IPS DF 4.7 (cell line): Measurements from ENCODE around the gene UBR3.

Source experiments
- DNase-seq: peaks from one replicate; pipeline ENCODE4 v3.0.0-alpha.2; 2013; ENCODE audit warnings: low spot score; ENCODE audit errors: extremely low read depth

UBR3 gene

DNA sequence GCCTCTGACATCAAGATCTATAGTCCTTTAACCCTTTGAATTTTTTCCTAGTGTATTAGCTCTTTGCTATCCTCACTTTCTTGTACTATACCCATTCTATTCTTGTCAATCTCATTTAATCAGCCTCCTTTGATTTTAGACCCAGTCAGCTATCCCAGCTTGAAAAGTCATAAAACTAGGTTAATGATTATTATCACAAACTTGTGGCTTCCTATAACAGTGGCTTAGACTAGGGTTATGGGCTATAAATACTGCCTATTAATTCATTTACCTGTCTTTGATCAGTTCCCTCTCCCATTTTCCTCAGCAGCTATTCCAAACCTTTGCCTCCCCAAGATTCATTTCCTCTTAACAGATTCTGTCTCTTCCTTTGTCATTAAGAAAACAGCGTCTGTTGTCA lies 174.8 kb downstream of the UBR3 start:
- no peak for DNase-seq

DNA sequence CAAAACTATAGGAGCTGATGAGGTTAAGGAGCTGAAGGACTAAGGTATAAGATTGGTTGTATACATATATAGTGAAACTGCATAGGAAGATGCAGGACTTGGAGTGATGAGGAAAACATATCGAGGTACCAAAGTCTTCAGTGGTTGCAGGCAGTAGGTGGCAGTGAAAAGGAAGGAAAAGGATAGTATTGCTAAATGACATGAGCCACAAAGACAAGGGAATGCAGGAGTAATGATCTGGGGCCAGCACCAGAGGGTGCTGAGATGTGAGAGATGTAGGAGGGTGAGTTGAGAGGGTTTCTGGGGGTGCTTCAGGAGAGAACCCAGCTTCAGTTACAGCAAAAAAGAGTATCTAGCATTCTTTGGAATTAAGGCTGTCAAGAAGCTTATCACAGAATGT lies 178.4 kb downstream of the UBR3 start:
- no peak for DNase-seq

DNA sequence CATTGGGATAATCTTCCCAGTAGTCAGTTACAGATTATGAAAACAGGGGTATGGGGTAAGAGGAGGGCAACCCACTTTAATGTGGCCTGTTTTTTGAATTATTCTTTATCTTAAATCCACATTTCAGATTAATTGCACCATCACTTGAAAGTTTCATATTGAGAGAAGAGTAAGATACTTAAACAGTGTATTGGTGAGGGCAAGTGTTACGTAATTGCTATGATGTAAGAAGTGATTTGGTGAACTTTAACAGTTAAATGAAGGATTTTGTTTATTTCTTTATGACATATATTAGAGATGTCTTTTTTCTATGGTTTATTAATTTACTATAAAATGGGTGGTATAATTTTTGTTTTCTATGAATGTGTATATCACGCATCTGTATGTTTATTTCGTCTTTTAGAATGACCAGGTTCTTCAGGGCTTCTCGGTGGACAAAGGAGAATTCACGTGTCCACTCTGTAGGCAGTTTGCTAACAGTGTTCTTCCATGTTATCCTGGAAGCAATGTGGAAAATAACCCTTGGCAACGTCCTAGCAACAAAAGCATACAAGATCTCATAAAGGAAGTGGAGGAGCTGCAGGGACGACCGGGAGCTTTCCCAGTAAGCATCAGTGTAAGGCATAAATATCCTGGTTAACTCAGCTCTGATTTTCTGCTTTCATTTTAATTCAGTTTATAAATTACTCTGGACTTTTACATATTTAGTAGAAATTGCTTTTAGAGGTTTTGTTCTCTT lies 179.5 kb downstream of the UBR3 start:
- no peak for DNase-seq

DNA sequence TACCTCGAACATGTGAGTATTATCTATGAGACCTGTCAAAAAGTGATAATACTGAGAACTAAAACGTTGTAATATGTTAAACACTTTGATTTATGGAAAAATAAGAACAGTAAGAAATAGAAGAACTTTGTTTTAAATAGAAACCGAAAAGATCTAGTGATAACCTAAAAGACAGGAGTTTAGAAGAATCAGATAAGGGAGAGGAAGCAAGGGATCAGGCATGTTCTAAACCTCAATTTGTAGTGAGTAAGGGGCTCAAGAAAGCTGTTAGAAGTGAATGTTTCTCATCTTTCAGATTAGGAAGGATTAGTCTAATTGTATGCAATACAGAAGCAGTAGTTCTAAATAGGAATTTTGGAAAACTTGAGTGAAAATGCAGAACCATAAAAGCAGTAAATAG lies 182.0 kb downstream of the UBR3 start:
- DNase-seq, result no peak

DNA sequence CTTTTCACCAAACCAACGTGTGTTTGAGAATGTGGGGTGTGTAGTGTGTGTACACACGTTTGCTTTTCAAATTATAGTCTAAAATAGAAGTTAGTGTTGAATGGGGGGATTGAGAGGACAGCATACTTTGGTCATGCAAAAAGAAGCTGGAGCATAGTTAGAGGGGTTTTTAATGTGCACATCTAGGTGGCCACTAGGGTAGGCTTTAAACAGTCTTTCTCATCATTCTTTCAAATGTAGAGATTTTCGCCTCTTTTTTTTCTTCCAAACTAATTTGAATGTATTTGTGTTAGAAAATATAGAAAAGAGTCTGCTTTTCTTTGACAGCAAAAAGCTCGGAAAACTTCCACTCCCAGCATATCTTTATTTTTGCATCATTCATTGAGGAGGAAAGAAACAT lies 185.5 kb downstream of the UBR3 start:
- no peak for DNase-seq

DNA sequence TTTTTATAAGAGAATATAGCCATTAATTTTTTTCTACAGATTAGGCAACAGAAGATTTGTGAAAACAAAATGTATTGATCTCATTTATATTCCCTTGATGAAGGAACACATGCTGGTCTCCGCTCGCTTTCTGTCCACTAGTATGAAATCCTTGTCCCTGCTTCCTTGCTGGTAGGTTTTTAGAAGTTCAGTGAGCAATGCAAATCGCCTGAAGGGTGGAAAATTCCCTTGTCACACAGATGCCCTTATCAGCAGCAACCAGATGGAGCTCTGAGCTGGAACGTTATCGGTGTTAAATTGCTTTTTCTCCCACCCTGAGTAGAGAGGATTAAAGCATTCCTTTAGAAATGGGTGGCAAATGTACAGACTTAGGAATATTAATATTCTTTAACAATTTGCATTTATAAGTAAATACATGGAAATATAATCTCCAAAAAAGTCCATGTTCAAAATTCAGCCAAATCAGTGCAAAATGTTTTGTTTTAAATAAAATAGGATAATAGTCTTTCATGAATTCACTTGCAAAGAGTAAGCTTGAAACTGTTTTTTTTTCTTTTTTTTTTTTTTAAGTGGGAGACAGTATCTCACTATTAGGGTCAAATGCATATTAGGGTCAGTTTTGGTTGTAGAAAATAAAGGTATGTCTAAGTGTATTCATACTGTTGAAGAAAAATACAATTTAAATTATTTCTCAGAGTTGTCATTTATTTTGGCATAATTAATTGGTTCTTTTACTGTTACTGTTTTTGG lies 186.7 kb downstream of the UBR3 start:
- DNase-seq, result no peak

DNA sequence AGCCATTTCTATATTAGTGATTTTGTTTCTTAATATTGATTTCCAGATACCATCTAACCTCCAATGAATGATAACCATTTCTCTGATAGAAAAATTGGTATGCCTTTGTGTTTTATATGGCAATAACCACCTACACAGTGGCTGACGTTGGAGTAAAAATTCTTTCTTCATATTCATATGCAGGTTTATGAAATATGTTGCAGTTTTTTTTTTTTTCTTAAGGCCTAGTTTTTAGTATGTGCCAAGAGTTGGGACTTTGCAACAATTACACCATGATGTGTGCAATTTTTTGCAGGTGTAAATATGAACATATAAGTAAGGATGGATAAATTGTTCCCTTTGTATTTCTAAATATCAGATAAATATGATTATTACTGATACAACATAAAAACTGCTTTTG lies 187.5 kb downstream of the UBR3 start:
- DNase-seq, result no peak

DNA sequence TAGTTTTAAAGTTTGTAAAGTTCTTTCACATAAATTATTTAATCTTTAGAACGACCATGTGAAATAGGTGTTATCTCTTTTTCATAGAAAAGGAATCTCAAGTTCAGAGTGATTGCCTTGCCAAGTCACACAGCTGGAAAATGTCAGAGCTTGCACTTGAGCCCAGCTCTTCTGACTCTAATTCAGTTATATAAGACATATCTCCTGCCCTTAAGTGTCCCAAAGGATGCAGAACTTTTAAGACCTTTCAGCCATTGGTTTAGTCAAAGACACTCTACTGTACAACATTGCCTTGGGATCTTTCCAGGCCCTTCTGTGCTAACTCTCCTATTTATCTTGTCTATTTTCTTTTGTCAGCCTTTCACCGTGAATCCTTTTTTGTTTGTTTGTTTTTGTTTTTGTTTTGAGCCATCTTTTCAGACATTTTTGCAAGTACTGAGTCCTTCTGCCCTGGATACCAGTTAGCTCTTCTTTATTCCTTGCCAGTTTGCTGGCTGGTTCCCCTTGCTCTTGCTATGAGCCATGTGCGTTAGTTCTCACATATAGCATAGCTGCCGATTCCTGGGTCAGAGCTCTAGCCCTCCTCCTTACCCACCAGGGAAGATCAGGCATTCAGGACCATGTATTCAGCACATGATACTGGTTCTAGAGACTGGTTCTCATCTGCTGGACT lies 190.7 kb downstream of the UBR3 start:
- no peak for DNase-seq

DNA sequence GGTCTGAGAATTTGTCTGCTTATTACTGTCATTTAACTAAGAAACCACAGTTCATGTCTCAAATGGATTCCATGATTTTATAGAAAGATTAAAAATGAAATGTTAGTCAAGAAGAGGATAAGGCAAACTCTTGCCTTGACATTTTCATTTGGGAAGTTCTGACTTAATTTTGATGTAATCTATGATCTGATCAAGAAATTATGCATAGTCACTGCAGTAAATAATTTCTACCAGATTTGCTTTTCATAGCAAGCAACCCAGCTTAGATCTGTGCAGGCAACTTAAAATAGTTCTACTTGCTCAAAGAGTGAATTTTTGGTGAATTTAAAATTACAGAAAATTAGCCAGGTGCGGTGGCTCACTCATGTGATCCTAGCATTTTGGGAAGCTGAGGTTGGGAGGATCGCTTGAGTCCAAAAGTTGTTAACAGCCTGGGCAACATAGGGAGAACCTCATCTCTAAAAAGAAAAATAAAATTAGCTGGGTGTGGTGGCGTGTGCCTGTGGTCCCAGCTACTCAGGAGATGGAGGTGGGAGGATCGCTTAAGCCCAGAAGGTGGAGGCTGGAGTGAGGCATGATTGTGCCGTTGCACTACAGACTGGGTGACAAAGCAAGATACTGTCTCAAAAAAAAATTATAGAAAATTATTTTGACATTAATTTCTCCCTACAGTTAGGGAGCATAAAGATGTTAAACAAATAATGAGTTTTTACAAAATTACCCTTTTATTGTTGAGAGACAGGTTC lies 192.0 kb downstream of the UBR3 start:
- DNase-seq, result no peak

DNA sequence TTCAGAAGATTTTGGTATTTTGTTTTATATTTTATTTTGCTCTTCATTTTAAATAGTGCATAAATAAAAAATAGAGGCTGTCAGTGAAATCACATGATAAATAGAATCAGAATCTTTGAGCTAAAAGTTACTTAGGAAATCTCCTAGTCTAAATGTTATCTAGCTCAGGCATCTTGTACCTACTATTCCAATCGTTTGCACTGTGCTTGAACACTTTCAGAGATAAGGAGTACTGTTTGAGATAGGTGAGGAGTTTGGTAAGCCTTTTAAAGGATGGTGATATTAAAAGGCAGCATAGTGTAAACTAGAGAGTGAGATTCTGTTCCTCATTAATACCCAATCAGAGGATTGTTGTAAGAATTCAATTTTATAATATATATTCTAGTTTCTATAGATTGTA lies 193.5 kb downstream of the UBR3 start:
- no peak for DNase-seq

DNA sequence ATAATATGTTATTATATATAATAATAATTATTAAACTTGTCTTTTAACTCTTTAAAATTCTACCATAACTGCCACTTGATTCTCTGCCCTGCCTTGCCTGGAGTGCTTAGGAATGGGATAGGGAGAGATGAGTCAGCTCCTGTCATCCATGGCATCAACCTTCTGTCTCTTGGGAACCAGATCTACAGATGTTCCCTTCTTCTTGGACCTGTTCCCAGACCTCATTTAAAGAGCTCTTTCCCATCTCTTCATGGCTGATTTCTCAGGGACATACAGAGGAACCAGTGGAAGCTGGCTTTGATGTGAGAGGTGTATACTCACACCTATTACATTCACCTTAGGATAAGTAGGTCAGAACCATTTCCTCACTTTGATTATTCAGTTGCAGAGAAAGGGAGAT lies 195.4 kb downstream of the UBR3 start:
- no peak for DNase-seq

DNA sequence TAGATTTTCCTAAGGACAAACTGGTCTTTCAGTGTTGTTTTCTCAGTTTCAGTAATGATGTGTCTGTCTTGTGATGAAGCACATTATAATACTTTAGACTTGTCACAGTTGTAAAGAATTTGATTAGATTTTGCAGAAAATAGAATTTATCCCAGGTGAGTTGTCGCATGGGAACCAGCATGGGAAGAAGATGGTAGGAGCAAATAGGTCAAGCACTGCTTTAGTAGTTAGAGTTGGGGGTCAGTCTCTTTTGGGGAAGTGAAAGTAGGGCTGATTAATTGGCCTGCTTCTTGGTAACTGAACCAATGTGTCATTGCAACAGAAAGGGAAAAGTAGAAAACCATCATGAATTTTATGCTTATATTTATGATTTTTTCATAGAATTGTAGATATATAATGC lies 197.5 kb downstream of the UBR3 start:
- DNase-seq, result no peak

DNA sequence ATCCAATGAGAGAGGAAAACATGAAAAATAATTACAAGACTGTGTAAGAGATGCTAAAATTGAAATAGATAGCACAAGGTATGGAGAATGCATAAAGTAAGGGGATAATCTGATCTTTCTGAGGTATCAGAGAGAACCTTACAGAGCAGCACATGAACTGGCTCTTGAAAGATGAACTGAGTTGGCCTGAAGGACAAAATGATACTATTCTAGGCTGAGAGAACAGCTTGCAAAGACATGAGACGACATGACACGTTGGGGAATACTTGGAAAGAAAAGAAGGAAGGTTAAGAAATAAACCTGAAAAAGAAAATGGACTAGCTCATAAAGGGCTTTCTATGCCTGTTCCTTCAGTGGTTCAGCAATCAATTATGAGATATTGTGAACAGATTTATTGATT lies 198.0 kb downstream of the UBR3 start:
- DNase-seq, result no peak

DNA sequence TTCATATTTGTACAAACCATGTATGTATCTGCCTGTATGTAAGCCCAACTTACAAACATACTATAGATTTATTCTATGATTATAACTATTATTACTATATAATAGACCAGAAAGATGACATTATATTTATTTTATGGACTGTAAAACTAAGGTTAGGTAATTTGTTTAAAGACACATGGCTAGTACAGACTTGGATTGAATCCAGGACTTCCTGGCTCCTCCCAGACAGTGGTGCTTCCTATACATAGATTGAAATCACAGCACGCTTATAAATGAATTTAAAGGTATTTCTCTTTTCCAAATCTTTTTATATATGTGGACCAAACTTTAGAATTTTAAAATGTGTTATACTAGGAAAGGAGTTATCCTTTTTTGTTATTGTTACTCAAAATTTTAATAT lies 199.1 kb downstream of the UBR3 start:
- DNase-seq, result no peak

DNA sequence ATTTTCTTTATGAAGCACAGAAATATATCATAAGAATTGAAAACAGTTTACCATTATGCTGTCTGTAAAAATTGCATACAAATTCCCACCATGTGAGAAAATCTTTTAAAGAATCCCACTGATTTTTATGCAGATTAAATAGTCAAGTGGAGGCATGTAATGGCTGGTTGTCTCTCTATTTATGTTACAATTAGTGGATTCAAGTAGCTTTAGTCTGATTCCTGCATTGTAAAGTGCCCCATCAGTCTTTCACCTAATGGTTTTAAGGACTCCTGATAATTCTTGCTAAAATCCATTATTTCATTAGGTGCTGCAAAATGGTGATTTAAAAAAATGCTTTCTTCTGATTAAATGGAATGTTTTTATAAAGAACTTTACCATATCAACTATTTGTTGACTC lies 202.3 kb downstream of the UBR3 start:
- no peak for DNase-seq

DNA sequence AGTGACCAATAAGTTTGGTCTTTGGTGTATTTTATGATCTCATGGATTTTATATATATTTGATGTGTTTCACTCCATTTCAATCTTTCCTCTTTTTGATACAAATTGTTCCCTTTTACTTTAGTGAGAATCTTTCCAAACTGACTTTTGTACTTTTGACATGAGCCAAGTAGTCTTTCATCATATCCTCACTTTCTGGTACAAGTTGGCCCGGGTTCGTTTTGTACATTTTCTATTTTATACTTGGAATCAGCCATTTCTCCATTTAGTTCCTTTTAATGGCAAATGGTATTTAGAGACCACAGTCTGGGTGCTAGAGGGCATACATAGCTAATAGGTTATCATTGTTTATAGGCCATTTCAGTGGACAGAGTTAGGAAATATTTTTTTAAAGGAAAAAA lies 202.8 kb downstream of the UBR3 start:
- DNase-seq, result no peak

DNA sequence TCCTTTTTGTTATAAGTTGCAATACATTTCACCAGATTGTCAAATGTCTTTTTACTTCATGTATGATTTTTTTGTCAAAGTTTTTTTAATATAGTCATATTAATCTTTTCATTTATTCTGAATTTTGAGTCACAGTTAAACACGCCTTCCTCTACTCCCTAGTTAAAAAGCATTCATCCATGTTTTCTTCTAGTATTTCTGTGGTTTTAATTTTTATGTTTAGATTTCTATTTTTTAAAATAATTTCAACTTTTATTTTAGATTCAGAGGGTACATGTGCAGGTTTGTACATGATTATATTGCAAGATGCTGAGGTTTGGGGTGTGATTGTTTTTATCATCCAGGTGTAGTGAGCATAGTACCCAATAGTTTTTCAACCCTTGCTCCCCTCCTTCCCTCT lies 204.0 kb downstream of the UBR3 start:
- no peak for DNase-seq

DNA sequence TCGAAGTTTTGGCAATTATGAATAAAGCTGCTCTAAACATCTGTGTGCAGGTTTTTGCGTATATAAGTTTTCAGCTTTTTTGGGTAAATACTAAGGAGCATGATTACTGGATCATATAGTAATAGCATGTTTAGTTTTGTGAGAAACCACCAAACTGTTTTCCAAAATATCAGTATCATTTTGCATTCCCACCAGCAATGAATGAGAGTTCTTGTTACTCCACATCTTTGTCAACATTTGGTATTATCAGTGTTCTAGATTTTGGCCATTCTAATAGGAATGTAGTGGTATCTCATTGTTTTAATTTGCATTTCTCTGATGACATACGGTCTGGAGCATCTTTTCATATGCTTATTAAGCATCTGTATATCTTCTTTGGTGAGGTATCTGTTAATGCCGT lies 207.3 kb downstream of the UBR3 start:
- DNase-seq, result no peak

DNA sequence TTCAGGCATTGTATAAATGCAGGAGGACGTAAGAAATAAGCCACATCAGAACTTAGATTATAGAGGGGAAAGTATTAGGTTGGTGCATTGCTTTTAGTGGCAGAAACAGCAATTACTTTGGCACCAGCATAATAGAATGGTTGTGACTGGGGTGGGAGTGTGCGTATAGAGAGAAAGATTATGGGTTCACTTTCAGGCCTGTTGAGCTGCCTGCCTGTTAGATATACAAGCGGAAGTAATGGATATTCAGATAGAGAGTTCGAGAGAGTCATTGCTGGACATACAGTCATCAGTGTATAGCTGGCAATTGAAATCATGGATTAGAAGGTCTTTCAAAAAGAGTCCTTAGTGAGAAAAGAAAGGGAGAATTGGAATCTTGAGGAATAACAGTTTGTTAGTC lies 211.5 kb downstream of the UBR3 start:
- DNase-seq, result no peak

DNA sequence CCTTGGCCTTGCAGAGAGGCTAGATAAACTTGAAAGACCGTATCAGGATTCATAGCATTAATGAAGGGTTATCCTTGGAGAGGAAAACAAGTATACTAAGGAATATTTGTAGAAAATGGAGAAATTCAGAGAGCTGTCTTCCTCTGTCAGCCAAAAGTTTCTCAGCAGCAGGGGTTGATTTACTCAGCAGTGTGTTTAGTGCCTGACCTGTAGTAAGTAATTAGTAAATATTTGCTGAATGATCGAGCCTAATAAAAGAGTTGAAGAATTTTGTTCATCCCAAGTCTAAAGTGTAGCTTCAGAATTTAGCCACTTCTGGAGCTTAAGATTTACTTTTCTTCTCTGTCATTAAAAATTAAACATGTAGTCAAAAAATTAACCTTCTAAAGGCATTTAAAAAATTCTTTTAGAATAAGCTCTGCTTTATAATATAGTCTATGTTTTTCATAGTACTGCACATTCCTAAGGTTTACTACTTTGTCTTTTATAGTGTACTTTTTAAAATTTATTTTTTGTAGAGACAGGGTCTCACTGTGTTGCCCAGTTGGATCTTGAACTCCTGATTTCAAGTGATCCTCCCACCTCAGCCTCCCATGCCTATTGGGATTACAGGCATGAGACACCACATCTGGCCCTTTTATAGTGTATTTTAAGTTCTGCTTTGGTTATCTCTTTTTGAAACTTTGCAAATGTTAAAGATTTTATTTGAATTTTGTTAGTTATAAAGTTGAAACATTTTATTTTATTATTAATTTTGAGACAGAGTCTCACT lies 212.3 kb downstream of the UBR3 start:
- no peak for DNase-seq
